Left ventricle myocardium inferior (tissue), 1 donor: Measurements from ENCODE around the gene VEGFB. TPM values are rescaled to one million over a fixed set of nuclear protein-coding genes. Genes with fewer than 3 reads are reported as not detected.

Source experiments
- DNase-seq: peaks from one replicate; pipeline ENCODE4 v3.0.0-alpha.2; 2020
- H3K27ac ChIP-seq: fragments of 200-600 bp; replicated peaks from 2 replicates; pipeline ENCODE4 v1.8.0; 2021
- H3K27me3 ChIP-seq: fragments of 200-600 bp; 2 replicates; pipeline ENCODE4 v1.8.0; 2021; ENCODE audit warnings: low read depth
- H3K36me3 ChIP-seq: fragments of 200-600 bp; 2 replicates; pipeline ENCODE4 v1.8.0; 2021
- H3K4me1 ChIP-seq: fragments of 200-600 bp; 2 replicates; pipeline ENCODE4 v1.8.0; 2021
- H3K4me3 ChIP-seq: fragments of 200-600 bp; 2 replicates; pipeline ENCODE4 v1.8.0; 2021; ENCODE audit warnings: mild to moderate bottlenecking, moderate library complexity
- H3K9me3 ChIP-seq: fragments of 200-600 bp; replicated peaks from 2 replicates; pipeline ENCODE4 v1.8.0; 2021
- CTCF ChIP-seq: fragments of 200-600 bp; IDR thresholded peaks from 2 replicates; pipeline ENCODE4 v1.8.0; 2021; ENCODE audit warnings: antibody characterized with exemption, mild to moderate bottlenecking, borderline replicate concordance
- intact Hi-C: fragments of 100-400 bp; cut with micrococcal nuclease; formaldehyde crosslinking; loops from one replicate; pipeline ENCODE4 v1.11.0; 2022
- total RNA-seq: library from RNA; stranded (reverse); fragmentation: NEBNext Ultra II Directional; extraction: Animal tissue kit (Norgen Biotek cat#: 25700); gene quantifications from one replicate; pipeline ENCODE4 v1.2.1, GENCODE V29; 2021
- donor health status: DM: no; HTN: yes; CAD: no; lungs with severe emphysema.

VEGFB gene
- total RNA-seq, 1 donor from 2014 or later: 272 TPM

- no peak for DNase-seq
- no peaks in the 10 kb centered on the region for H3K27me3 ChIP-seq
- intact Hi-C loops: no loop called here
- H3K4me1 ChIP-seq: peaks cover 54% of the 10 kb centered on the region
- H3K4me3 ChIP-seq: no peak overlapping the region
- TF ChIP-seq CTCF: no peak
- H3K27ac ChIP-seq: peak overlapping the region; percentile 70
- H3K36me3 ChIP-seq: peaks cover 40% of the 10 kb centered on the region
- H3K9me3 ChIP-seq: no peaks in the 10 kb centered on the region
Measured at GRCh38 chr11:64281957-64282770, 47.8 kb downstream of the VEGFB start.

GRCh38 chr11:64283092-64283491 lies 48.7 kb downstream of the VEGFB start:
- no peaks in the 10 kb centered on the region for H3K27me3 ChIP-seq
- no peak overlapping the region for H3K27ac ChIP-seq
- no peaks in the 10 kb centered on the region for H3K9me3 ChIP-seq
- peak overlapping the region; percentile 92 for H3K4me3 ChIP-seq
- no peak for TF ChIP-seq CTCF
- H3K4me1 ChIP-seq: peaks cover 54% of the 10 kb centered on the region
- intact Hi-C loops: no loop called here
- DNase-seq: no peak
- peaks cover 31% of the 10 kb centered on the region for H3K36me3 ChIP-seq

- H3K4me1 ChIP-seq: peaks cover 54% of the 10 kb centered on the region
- H3K4me3 ChIP-seq: peak within 1 kb of the TSS; percentile 92
- H3K36me3 ChIP-seq: peaks cover 22% of the 10 kb centered on the region
- DNase-seq: peak; percentile 95
- no peak for TF ChIP-seq CTCF
- no peaks in the 10 kb centered on the region for H3K9me3 ChIP-seq
- H3K27ac ChIP-seq: peak within 1 kb of the TSS; percentile 98
- no peaks in the 10 kb centered on the region for H3K27me3 ChIP-seq
- intact Hi-C loops: no loop called here
Measured at GRCh38 chr11:64284048-64284961, 49.9 kb downstream of the VEGFB start, which contains the start of gene BAD. TSS of gene BAD (minus strand) at chr11:64284665. CDS start at chr11:64284368, 297 bp downstream.

GRCh38 chr11:64284962-64285884 lies 50.8 kb downstream of the VEGFB start, which contains the start of gene GPR137:
TSS of gene GPR137 (plus strand) at chr11:64285848. CDS start at chr11:64286525, 677 bp downstream.
- Histone ChIP-seq H3K36me3 (peaks cover 22% of the 10 kb centered on the region), H3K4me1 (peaks cover 54% of the 10 kb centered on the region), H3K27me3 (peaks cover 6% of the 10 kb centered on the region), H3K27ac (peak within 1 kb of the TSS; percentile 98), H3K9me3 (no peaks in the 10 kb centered on the region), H3K4me3 (peak within 1 kb of the TSS; percentile 92)
- peak; percentile 88 for DNase-seq
- intact Hi-C loops: no loop called here
- TF ChIP-seq CTCF: no peak
